H1 (cell line): ENCODE measurements around the gene TTC4. TPM values are rescaled to one million over a fixed set of nuclear protein-coding genes. Genes with fewer than 3 reads are reported as not detected.

ENCODE experiments used
- FOSL1 ChIP-seq: IDR thresholded peaks from 2 replicates; pipeline ENCODE4 v1.6.1; 2011; ENCODE audit warnings: mild to moderate bottlenecking, low read depth, low read length, moderate library complexity; ENCODE audit not compliant: insufficient read depth
- HDAC6 ChIP-seq: IDR thresholded peaks from one replicate; pipeline ENCODE4 v1.7.1; 2012; ENCODE audit warnings: low read depth, mild to moderate bottlenecking, inconsistent platforms, low read length, moderate library complexity
- KDM4A ChIP-seq: IDR thresholded peaks from one replicate; pipeline ENCODE4 v1.7.1; 2012; ENCODE audit warnings: low read depth, mild to moderate bottlenecking, moderate library complexity, low read length, inconsistent platforms; ENCODE audit not compliant: severe bottlenecking
- PHF8 ChIP-seq: fragments of 200-600 bp; sonication (generic); conservative IDR thresholded peaks from 2 replicates; pipeline ENCODE4 v1.7.1; 2012; ENCODE audit warnings: low read depth, mild to moderate bottlenecking, inconsistent platforms, low read length, moderate library complexity
- POLR2A ChIP-seq, 2 experiments: IDR thresholded peaks; 1 replicate in 1 of 2; 2 replicates in 1 of 2; pipeline ENCODE4 v1.6.1; 2011; ENCODE audit warnings: low read depth in 2 of 2, low read length in 2 of 2, mild to moderate bottlenecking in 2 of 2; ENCODE audit errors: control extremely low read depth in 1 of 2
- SAP30 ChIP-seq: fragments of 300-600 bp; sonication (generic); IDR thresholded peaks from 2 replicates; pipeline ENCODE4 v1.7.1; 2012; ENCODE audit warnings: low read length, moderate library complexity, mild to moderate bottlenecking, inconsistent platforms; ENCODE audit not compliant: insufficient read depth, insufficient replicate concordance
- polyA plus RNA-seq, 7 experiments: library from polyadenylated mRNA; depleted of rRNA in 3 of 7; stranded (reverse) in 5 of 7; unstranded in 2 of 7; fragments of >200 nt in 5 of 7; fragments of 200-250 nt in 2 of 7; gene quantifications; 1 replicate in 5 of 7; 2 replicates in 1 of 7; 4 replicates in 1 of 7; pipeline versions ENCODE4 v1.2.1 to v1.2.3, GENCODE V29; 2011 to 2013; ENCODE audit warnings: missing spikeins in 2 of 7, mixed read lengths in 2 of 7
- total RNA-seq: library from RNA; stranded (reverse); fragmentation: NEBNext Ultra II Directional; extraction: Animal tissue kit (Norgen Biotek cat#: 25700); gene quantifications from 2 replicates; pipeline ENCODE4 v1.2.1, GENCODE V29; 2021
- TF ChIP-seq, protein P1 (sequence below): fragments of 300-600 bp; sonication (generic); IDR thresholded peaks from 2 replicates; pipeline ENCODE4 v1.7.1; 2012; ENCODE audit warnings: low read length, moderate library complexity, mild to moderate bottlenecking, inconsistent platforms; ENCODE audit not compliant: insufficient replicate concordance
- TF ChIP-seq, protein P2 (sequence below): IDR thresholded peaks from 2 replicates; pipeline ENCODE4 v1.6.1; 2012; ENCODE audit warnings: low read length, inconsistent platforms

The TTC4 gene
- total and polyA plus RNA-seq, 2 of the 8 experiments (the other 6 are each of a cell fraction or from before 2014, with no cell fraction given): 21.0 to 25.1 TPM

DNA sequence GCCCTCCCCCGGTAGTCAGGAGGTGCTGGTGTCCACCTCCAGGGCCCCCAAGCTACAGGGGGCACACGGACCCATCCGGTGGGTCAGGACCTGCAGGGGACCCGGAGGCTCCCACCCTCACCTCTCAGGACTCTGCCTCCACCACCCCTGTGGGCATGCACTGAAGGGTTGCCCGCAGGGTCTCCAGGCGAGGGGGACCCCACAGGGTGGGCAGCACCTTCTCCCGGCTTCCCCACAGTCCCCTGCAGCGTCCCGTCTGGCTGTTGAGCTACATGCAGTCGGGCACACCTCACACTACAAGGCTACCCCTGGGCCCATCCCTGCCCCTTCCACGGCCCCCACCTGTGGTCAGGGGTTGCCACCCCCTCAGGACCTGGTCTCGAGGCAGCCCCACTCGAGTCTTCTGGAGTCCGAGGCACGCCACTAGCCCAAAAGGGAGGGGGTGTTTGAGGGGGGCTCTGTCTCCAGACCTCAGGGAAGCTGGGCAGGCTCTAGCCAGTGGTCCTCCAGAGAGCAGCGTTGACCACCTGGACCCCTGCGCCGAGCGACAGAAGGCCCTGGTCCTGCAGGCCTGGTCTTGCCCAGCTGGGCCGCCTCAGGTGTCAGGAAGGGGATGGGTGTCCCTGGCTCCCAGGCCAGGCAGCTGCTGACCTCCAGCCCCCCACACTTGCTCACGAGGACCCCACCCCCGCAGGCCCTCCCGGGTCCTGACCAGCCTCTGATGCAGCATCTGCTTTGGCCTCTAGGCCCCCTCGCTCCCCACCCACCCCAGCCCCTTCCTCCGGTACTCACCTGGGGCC, 39.0 kb downstream of the TTC4 start (continued):
- TF ChIP-seq, protein P1, sequence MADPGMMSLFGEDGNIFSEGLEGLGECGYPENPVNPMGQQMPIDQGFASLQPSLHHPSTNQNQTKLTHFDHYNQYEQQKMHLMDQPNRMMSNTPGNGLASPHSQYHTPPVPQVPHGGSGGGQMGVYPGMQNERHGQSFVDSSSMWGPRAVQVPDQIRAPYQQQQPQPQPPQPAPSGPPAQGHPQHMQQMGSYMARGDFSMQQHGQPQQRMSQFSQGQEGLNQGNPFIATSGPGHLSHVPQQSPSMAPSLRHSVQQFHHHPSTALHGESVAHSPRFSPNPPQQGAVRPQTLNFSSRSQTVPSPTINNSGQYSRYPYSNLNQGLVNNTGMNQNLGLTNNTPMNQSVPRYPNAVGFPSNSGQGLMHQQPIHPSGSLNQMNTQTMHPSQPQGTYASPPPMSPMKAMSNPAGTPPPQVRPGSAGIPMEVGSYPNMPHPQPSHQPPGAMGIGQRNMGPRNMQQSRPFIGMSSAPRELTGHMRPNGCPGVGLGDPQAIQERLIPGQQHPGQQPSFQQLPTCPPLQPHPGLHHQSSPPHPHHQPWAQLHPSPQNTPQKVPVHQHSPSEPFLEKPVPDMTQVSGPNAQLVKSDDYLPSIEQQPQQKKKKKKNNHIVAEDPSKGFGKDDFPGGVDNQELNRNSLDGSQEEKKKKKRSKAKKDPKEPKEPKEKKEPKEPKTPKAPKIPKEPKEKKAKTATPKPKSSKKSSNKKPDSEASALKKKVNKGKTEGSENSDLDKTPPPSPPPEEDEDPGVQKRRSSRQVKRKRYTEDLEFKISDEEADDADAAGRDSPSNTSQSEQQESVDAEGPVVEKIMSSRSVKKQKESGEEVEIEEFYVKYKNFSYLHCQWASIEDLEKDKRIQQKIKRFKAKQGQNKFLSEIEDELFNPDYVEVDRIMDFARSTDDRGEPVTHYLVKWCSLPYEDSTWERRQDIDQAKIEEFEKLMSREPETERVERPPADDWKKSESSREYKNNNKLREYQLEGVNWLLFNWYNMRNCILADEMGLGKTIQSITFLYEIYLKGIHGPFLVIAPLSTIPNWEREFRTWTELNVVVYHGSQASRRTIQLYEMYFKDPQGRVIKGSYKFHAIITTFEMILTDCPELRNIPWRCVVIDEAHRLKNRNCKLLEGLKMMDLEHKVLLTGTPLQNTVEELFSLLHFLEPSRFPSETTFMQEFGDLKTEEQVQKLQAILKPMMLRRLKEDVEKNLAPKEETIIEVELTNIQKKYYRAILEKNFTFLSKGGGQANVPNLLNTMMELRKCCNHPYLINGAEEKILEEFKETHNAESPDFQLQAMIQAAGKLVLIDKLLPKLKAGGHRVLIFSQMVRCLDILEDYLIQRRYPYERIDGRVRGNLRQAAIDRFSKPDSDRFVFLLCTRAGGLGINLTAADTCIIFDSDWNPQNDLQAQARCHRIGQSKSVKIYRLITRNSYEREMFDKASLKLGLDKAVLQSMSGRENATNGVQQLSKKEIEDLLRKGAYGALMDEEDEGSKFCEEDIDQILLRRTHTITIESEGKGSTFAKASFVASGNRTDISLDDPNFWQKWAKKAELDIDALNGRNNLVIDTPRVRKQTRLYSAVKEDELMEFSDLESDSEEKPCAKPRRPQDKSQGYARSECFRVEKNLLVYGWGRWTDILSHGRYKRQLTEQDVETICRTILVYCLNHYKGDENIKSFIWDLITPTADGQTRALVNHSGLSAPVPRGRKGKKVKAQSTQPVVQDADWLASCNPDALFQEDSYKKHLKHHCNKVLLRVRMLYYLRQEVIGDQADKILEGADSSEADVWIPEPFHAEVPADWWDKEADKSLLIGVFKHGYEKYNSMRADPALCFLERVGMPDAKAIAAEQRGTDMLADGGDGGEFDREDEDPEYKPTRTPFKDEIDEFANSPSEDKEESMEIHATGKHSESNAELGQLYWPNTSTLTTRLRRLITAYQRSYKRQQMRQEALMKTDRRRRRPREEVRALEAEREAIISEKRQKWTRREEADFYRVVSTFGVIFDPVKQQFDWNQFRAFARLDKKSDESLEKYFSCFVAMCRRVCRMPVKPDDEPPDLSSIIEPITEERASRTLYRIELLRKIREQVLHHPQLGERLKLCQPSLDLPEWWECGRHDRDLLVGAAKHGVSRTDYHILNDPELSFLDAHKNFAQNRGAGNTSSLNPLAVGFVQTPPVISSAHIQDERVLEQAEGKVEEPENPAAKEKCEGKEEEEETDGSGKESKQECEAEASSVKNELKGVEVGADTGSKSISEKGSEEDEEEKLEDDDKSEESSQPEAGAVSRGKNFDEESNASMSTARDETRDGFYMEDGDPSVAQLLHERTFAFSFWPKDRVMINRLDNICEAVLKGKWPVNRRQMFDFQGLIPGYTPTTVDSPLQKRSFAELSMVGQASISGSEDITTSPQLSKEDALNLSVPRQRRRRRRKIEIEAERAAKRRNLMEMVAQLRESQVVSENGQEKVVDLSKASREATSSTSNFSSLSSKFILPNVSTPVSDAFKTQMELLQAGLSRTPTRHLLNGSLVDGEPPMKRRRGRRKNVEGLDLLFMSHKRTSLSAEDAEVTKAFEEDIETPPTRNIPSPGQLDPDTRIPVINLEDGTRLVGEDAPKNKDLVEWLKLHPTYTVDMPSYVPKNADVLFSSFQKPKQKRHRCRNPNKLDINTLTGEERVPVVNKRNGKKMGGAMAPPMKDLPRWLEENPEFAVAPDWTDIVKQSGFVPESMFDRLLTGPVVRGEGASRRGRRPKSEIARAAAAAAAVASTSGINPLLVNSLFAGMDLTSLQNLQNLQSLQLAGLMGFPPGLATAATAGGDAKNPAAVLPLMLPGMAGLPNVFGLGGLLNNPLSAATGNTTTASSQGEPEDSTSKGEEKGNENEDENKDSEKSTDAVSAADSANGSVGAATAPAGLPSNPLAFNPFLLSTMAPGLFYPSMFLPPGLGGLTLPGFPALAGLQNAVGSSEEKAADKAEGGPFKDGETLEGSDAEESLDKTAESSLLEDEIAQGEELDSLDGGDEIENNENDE: no peak
- TF ChIP-seq SAP30: no peak
- TF ChIP-seq FOSL1: no peak
- no peak for TF ChIP-seq POLR2A (IDR thresholded peaks at IDR 0.05; ENCODE audit: control extremely low read depth in 1 of 2, low read depth in 2 of 2, low read length in 2 of 2)
- no peak for TF ChIP-seq HDAC6
- no peak for TF ChIP-seq KDM4A
- TF ChIP-seq, protein P2, sequence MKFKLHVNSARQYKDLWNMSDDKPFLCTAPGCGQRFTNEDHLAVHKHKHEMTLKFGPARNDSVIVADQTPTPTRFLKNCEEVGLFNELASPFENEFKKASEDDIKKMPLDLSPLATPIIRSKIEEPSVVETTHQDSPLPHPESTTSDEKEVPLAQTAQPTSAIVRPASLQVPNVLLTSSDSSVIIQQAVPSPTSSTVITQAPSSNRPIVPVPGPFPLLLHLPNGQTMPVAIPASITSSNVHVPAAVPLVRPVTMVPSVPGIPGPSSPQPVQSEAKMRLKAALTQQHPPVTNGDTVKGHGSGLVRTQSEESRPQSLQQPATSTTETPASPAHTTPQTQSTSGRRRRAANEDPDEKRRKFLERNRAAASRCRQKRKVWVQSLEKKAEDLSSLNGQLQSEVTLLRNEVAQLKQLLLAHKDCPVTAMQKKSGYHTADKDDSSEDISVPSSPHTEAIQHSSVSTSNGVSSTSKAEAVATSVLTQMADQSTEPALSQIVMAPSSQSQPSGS: no peak
- TF ChIP-seq PHF8: no peak
